Measurements from ENCODE around the gene TGFBR3. TPM values are rescaled to one million over a fixed set of nuclear protein-coding genes. Genes with fewer than 3 reads are reported as not detected.
A peak's percentile ranks its signal among the peaks of the same experiment; 100 is the strongest.

Gene TGFBR3
- total and polyA plus RNA-seq, 2 of the 4 experiments (the other 2 are of a cell fraction): 3.0 to 11.3 TPM

DNA sequence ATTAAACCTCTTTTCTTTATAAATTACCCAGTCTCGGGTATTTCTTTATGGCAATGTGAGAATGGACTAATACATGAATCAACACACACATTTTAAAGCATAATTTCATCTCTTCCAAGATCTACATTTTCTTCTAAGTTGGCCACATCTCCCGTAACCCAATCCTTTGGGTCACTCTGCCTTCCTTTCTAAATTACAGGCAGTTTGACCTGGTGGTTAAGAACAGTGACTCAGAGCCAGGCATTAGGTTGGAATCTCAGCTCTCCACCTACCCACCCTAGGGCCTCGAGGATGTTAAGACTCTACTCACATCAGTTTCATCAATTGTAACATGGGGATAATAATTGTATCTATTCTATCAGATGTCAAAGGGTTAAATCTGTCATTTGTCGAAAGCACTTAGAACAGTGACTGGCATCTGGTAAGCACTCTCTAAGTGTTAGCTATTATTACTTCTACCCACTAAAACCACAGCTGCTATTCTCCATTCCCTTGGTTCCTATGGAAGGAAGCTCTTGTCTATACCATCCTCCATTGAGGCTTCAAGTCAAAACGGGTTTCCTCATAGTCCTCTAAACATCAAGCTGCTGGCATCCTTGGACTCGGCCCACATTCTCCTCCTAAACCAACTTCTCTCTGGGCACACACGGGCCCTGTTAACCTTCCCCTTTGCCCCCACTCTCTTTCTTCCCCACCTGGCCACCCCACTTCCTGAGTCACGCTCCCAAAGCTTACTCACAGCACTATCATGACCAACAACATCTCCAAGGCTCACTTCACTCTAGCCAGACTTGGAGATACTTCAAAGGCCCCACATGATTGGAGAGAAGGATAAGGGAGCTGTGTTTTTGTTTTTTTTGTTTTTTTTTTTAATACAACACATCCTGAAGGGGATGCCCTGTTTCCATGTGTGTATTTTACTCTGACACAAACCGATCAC, 116.9 kb downstream of the TGFBR3 start:
- Histone ChIP-seq H3K18ac (ENCODE audit: low read depth, low read length) (no peak overlapping the region), H3K14ac (replicated peaks; ENCODE audit: low read depth, low read length) (no peak overlapping the region), H3K79me1 (ENCODE audit: low read depth in 1 of 2, low read length in 2 of 2) (no peaks in the 10 kb centered on the region), H3K4me2 (ENCODE audit: low read depth, low read length) (no peak overlapping the region), H2BK20ac (ENCODE audit: low read depth, low read length) (no peak overlapping the region), H3K4me1 (ENCODE audit: control insufficient read depth, insufficient read depth, low read length) (peaks cover 1% of the 10 kb centered on the region; the same call in 1 of the 2 replicates), H3K9ac (ENCODE audit: low read depth, low read length) (no peak overlapping the region), H2AK9ac (replicated peaks; ENCODE audit: low read depth, low read length, poor library complexity) (no peak overlapping the region), H2AFZ (replicated peaks; ENCODE audit: low read length, poor library complexity) (no peak overlapping the region), H3K4me3 (ENCODE audit: insufficient read depth, low read depth, low read length) (no peak overlapping the region), H2BK120ac (ENCODE audit: low read depth, low read length) (no peak overlapping the region), H3K4ac (ENCODE audit: low read depth, low read length) (no peak overlapping the region), H2AK5ac (ENCODE audit: low read depth, low read length) (no peak overlapping the region), H3K36me3 (ENCODE audit: control insufficient read depth, insufficient read depth, low read length) (peaks cover 2% of the 10 kb centered on the region; the same call in 1 of the 2 replicates), H3K9me3 (ENCODE audit: control insufficient read depth, insufficient read depth, low read length) (no peaks in the 10 kb centered on the region), H4K91ac (ENCODE audit: insufficient read depth, low read depth, low read length) (no peak overlapping the region), H3K9me1 (ENCODE audit: insufficient read depth, low read length) (peaks cover 3% of the 10 kb centered on the region; the same call in 1 of the 2 replicates), H3K23ac (ENCODE audit: low read depth, low read length) (no peak overlapping the region), H2BK15ac (ENCODE audit: low read depth, low read length) (no peak overlapping the region), H3K27ac (ENCODE audit: insufficient read depth, low read length) (no peak overlapping the region), H4K5ac (ENCODE audit: low read depth, low read length) (no peak overlapping the region), H2BK5ac (ENCODE audit: low read depth, low read length, poor library complexity, severe bottlenecking) (no peak overlapping the region), H3K56ac (ENCODE audit: extremely low read depth, insufficient read depth, low read length) (no peak overlapping the region), H4K20me1 (ENCODE audit: insufficient read depth, low read length) (no peaks in the 10 kb centered on the region), H3K27me3 (ENCODE audit: control insufficient read depth, insufficient read depth, low read length) (no peaks in the 10 kb centered on the region), H4K8ac (ENCODE audit: low read depth in 2 of 2, low read length in 2 of 2) (no peak overlapping the region)
- dilution Hi-C loops (cut with HindIII; ENCODE audit: low sequenced_read_pairs, unreplicated experiment) (no loop called here), in situ Hi-C loops (cut with MboI; ENCODE audit: low sequenced_read_pairs) (no loop called here), intact Hi-C loops (cut with micrococcal nuclease) (no loop called here)
- BruUV-seq (replicated peaks): no TSS peak
- peak; percentile 80 for DNase-seq
- POLR2A ChIA-PET (ENCODE audit: unreplicated experiment): interaction anchor here (0.7 kb wide), 1 partner anchor 32 kb away, joined by 7 read pairs; no protein-coding TSS in a partner anchor
- CTCF ChIA-PET: interaction anchor here (0.5 to 0.6 kb wide), 2 partner anchors 37 to 153 kb away, joined by 3 read pairs; no protein-coding TSS in a partner anchor
- peak; percentile 83; the same call in 1 of the 2 replicates for ATAC-seq (ENCODE audit: low read depth)
- 77% methylated on average over 4 of the region's 9 CpGs; no CpG with 5 or more reads in 1 of the 2 experiments for WGBS, 2 experiments (ENCODE audit: extremely low coverage in 2 of 2, insufficient read length in 1 of 2)
- TF ChIP-seq CEBPB (IDR thresholded peaks at IDR 0.05; ENCODE audit: low read depth, low read length) (no peak), POLR2A (IDR thresholded peaks at IDR 0.05; ENCODE audit: low read depth, low read length) (no peak), MAFK (IDR thresholded peaks at IDR 0.05; ENCODE audit: low read depth, low read length) (no peak), SMC3 (IDR thresholded peaks at IDR 0.05; ENCODE audit: low read depth, low read length) (no peak), BHLHE40 (IDR thresholded peaks at IDR 0.05; ENCODE audit: low read depth, low read length) (no peak), RFX5 (IDR thresholded peaks at IDR 0.05; ENCODE audit: low read depth, low read length) (no peak), RAD21 (IDR thresholded peaks at IDR 0.05; ENCODE audit: low read length) (no peak), CHD1 (IDR thresholded peaks at IDR 0.05; ENCODE audit: low read depth, low read length) (no peak), MAZ (IDR thresholded peaks at IDR 0.05; ENCODE audit: borderline replicate concordance, low read depth, low read length) (no peak), MXI1 (IDR thresholded peaks at IDR 0.05; ENCODE audit: borderline replicate concordance, low read depth, low read length) (no peak), RCOR1 (IDR thresholded peaks at IDR 0.05; ENCODE audit: insufficient replicate concordance, low read length) (no peak), FOS (IDR thresholded peaks at IDR 0.05; ENCODE audit: low read depth, low read length) (no peak)
- TF ChIP-seq, protein P1, sequence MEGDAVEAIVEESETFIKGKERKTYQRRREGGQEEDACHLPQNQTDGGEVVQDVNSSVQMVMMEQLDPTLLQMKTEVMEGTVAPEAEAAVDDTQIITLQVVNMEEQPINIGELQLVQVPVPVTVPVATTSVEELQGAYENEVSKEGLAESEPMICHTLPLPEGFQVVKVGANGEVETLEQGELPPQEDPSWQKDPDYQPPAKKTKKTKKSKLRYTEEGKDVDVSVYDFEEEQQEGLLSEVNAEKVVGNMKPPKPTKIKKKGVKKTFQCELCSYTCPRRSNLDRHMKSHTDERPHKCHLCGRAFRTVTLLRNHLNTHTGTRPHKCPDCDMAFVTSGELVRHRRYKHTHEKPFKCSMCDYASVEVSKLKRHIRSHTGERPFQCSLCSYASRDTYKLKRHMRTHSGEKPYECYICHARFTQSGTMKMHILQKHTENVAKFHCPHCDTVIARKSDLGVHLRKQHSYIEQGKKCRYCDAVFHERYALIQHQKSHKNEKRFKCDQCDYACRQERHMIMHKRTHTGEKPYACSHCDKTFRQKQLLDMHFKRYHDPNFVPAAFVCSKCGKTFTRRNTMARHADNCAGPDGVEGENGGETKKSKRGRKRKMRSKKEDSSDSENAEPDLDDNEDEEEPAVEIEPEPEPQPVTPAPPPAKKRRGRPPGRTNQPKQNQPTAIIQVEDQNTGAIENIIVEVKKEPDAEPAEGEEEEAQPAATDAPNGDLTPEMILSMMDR (conservative IDR thresholded peaks at IDR 0.05; ENCODE audit: low read depth, low read length): no peak
- TF ChIP-seq, protein P2, sequence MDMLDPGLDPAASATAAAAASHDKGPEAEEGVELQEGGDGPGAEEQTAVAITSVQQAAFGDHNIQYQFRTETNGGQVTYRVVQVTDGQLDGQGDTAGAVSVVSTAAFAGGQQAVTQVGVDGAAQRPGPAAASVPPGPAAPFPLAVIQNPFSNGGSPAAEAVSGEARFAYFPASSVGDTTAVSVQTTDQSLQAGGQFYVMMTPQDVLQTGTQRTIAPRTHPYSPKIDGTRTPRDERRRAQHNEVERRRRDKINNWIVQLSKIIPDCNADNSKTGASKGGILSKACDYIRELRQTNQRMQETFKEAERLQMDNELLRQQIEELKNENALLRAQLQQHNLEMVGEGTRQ (IDR thresholded peaks at IDR 0.05; ENCODE audit: low read depth, low read length): no peak
